Measurements from ENCODE around the gene ECI2.
A peak's percentile ranks its signal among the peaks of the same experiment; 100 is the strongest.

ECI2 gene, protein sequence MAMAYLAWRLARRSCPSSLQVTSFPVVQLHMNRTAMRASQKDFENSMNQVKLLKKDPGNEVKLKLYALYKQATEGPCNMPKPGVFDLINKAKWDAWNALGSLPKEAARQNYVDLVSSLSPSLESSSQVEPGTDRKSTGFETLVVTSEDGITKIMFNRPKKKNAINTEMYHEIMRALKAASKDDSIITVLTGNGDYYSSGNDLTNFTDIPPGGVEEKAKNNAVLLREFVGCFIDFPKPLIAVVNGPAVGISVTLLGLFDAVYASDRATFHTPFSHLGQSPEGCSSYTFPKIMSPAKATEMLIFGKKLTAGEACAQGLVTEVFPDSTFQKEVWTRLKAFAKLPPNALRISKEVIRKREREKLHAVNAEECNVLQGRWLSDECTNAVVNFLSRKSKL

DNA sequence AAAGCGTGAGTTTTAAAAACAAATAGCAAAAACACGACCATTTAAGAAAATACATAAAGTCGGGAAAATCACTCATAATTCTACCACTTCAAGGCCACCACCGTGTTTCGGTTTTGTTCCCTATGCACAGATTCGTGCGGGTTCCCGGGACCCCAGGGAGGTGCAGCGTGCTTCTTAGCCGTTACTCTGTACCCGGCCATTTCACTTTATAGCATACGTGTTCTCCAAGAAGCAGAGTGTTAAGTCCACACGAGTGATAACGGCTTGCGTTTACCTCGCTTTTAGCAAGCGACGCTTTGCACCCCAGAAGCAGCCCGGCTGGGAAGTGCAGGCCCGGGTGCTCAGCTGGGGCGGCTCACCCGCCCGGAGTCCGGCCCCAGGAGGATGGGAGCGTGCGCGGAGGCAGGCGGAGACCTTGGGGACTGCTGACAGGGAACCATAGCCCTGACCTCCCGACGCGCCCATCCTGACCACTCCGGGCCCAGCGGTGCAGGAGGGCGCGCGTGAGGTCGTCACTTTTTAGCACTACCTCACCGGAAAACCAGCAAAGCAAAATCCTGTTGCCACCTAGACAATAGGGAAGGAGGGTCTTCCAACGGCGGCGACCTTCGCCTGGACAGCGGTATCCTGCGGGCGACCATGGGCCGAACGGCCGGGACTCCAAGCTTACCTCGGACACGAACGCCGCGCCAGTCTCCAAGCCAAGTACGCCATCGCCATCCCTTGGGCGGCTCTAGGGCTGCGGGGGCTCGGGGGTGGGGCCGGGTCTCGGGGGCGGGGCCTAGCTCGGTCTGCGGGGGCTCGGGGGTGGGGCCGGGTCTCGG is at the start of gene ECI2:
ECI2 (minus strand) TSS at position 735 of the 824 bp plus-strand sequence; CDS start at position 720, 15 bp downstream.
- peak in 1 of 4 experiments; percentile 50 for DNase-seq

- no peak for DNase-seq
Measured at GRCh38 chr6:4180652-4181255, 45.4 kb upstream of the ECI2 start.

DNA sequence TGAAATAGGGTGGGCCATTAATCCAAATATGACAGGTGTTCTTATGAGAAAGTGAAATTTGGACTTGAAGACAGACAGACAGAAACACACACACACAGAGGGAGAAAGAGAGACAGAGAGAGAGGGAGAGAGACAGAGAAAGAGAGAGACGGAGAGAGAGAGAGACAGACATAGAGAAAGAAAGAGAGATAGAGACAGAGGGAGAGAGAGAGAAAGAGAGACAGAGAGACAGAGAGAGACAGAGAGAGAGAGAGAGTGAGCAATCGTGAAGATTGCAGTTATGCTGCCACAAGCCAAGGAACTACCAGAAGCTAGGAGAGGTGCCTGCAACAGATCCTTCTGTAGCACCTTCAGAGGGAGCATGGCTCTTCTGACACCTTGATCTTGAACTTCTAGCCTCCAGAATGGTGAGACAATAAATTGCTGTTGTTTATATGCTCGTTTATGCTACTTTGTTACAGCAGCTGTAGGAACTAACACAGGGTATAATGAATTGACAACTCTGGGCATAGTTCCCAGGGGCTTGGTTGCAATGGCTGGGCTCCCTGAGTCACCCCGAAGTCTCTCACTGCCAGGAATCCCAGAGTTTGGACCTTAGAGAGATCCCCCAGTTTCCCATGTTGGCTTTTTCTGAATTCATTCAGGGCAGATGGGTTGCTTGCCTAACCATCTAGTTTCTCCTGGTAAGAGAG is 44.7 kb upstream of the ECI2 start:
- DNase-seq = no peak

DNA sequence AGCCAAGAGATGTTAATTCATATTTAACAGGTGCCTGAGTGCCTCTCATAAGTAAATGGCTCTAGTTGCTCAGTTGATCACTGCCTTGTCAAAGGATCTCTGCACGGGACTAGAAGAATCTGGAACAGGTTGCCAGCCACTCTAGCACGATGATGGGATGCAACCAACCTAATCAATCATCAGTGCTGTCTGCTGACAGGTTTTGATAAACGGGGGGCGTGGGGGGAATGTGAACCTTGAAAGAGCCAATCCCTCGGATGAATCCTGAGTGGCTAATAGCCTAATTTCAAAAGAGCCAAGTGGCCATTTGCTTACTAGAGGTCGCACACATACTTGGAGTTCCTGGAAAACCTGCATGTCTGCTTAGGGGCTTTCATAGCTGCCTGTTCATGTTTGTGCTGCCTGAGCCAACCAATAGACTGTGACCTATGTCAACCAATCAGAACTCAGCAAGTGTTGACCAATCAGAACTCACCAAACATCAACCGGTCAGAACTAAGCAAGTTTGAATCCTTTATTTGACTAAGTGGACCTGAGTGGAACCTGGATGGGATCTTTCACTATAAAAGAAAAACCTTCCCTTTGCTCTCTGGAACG is 43.5 kb upstream of the ECI2 start:
- DNase-seq = no peak

DNA sequence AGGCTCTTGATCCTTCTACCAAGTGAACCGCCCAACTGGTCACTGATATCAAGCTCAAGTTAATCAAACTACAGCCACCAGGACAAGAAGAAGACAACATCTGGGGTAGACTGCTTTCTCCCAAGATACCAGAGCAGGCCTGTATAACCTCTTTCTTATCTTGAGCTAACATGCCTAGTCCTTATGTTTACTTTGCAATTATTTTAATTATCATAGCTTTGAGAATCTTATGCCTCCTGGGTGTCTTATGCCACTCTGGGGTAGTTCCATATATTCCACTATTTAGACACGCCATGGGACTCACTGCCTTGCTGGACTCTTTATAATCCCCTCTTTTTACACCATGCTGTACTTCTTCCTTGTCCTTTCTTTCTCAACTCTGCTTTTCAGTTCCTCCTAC is 41.5 kb upstream of the ECI2 start:
- DNase-seq = no peak

DNA sequence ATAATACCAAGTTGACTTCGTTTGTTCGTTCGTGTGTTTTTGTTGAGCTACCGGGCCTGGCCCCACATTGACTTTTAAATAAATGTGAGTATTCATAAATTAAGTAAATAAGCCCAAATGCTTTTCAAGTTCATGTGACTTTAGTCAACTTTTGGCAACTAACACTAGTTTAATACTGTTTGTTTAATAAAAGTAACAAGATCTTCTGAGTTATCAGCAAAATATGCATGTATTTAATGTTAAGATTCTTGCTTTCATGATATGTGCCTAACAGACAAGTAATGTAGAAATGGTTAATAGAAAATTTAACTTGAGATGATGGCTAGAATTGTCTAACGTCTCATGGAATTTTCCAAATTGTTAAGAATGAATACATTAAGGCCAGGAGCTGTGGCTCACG is 38.7 kb upstream of the ECI2 start:
- no peak for DNase-seq

- no peak for DNase-seq
Measured at GRCh38 chr6:4172368-4172767, 37.0 kb upstream of the ECI2 start.

- no peak for DNase-seq
Measured at GRCh38 chr6:4170297-4170696, 34.9 kb upstream of the ECI2 start.

DNA sequence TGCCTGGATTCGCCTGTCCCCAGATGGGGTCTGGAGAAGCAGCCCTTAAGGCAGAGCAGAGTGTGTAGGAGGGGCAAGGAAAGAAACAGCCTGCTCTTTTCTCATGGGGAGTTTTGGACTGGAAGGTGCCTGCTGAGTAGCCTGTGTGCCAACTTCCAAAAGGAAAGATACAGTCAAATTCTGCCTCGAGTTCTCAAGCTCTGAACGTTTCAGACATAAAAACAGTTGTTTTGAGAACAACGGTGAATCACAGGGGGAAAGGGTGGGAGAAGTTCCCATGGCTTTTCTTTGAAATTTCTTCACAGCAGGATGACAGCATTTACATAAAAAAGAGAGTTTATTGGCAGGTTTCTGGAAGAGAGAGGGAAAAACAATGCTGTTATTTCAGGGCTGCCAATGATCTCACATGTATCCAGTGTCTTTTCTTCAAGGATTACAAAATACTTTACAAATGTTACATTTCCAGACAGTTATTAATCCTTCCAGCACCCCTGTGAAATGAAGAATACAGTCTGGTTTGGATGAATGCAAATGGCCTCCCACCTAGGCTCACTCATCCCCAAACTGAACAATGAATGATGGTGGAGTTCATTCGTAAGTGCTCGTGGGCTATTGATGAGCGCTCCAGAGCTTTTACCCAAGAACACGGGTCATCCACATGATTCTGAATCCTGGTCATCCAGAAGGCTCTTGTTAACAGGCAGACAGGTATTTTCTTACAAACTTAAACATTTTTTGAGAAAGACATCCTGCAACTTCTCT is 33.8 kb upstream of the ECI2 start:
- no peak for DNase-seq

DNA sequence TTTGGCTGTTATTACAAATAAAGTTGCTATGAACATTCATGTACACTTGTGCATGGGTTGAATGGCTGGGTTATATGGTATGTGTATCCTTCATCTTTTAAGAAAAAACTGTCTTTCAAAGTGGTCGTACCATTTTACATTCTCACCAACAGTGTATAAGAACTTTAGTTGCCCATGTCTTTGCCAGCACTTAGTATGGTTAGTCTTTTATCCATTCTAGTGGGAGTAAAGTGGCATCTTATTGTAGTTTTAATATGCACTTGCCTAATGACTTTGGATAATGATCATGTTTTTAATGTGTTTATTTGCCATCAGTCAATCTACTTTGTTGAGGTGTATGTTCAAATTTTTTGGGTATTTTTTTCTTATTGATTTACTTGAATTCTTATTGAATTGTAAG is 32.5 kb upstream of the ECI2 start:
- no peak for DNase-seq

- no peak for DNase-seq
Measured at GRCh38 chr6:4167123-4167522, 31.7 kb upstream of the ECI2 start.

DNA sequence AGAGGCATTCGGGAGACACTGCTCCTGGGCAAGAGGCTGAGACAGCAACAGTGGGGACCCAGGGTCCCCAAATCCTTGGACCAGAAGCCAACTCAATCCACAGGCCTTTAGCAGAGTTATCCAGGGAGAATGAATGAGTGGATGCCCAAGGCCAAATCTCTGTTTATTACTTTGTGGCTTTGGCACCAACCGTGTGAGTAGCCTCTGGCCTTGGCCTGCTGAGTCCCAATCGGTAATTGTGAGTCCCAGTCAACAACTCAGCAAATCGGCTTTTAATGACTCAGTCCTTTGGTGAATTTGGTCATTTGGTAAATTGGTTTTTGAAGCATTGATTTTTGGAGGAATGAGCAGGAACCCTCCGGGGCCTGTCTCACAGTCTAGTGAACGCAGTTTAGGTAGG is 29.1 kb upstream of the ECI2 start:
- DNase-seq = no peak

DNA sequence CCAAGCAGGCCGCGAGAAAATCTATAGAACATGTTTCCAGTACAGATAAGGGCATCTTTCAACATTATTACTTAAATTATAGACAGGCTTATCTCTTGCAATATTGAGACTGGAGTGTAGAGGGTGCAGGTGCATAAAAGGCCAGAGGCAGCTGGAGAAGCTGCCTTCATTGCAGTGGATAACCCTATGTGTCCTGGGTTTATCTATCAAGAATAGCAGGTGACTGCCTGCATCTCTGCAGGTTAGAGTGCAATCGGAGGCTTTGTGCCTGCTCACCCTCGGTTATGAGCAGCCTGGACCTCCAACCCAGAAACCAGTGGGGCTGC is 28.7 kb upstream of the ECI2 start:
- no peak for DNase-seq

GRCh38 chr6:4163408-4164116 is 28.2 kb upstream of the ECI2 start:
- DNase-seq = no peak

DNA sequence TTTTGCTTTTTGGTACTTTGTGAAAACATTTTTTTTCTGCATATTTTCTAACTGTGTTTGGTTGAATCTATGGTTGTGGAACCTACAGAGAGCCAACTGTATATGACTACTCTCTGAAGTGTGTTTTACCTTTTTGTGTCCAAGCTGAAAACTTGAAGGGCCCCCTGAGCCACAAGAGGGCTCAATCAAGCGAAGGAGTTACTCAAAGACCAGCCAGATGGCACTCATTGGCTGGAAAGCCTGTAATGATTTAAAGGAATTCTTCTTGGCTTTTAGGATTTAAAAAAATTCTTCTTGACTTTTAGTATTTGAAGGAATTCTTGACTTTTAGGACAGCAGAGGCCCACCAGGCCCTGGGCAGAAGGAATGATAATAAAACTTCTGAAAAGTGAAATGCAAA is 27.0 kb upstream of the ECI2 start:
- no peak for DNase-seq

DNA sequence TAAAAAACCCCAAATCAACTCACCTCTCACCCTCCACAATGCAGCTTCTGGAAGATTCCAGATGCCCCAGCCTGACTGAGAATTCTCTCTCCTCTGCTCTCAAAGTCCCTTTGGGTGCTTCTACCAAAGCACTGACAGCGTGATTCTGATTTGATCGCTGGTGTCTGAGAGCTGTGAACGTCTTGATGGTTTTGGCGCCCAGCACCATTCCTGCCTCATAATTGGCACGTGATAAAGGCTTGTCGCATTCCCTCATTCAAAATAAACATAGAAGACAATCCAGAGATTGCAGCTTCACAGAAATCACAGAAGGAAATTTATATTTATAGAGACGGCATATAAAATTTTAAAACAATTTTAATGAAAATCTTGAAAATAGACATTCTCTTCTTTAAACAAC is 24.1 kb upstream of the ECI2 start:
- DNase-seq = no peak

DNA sequence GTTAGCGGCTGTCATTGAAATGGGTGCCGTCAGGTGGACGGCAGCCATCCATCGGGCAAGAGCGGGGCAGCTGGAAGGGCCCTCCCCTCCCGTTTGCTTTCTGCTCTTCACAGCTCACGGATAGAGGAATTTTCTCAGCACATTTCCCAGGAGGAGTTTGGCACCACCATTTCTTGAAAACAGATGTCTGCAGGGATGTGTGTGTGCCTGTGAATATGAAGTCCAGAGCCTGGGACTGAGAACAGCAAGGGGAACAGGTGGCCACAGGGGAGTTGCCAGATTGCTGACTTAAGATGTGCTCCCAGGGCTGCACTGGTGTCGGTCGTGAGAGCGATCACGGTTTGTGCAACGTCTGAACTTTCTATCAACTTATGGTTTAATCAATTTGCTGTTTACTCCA is 22.1 kb upstream of the ECI2 start:
- DNase-seq = no peak

DNA sequence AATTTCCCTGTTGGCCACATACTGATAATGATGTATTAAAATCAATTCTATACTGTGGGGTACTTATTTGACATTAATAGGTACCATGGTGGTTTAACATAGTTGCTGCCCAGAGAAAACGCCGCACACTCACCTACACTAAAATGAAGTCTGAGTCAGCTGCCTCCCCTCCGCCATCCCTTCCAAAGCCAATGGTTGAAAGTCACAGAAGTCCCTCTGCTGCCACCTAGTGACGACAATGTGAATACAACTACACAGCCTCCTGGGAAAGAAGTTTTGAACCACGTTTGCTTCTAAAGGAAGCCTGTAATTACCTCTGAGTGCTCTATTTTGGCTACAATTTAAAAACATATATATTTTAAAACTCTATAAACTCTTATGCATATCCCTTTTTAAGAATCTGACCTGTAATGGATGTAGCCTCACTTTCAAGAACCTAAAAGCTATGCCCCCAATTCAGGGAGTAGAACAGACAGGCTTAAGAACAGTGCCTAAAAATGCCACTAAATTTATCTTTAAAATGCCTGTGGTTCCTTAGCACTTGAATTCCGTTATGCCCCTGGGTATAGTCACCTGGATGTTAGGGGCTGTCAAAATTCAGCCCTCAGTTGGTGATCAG is 20.6 kb upstream of the ECI2 start:
- DNase-seq = peak; percentile 12 to 51 (median 34)

DNA sequence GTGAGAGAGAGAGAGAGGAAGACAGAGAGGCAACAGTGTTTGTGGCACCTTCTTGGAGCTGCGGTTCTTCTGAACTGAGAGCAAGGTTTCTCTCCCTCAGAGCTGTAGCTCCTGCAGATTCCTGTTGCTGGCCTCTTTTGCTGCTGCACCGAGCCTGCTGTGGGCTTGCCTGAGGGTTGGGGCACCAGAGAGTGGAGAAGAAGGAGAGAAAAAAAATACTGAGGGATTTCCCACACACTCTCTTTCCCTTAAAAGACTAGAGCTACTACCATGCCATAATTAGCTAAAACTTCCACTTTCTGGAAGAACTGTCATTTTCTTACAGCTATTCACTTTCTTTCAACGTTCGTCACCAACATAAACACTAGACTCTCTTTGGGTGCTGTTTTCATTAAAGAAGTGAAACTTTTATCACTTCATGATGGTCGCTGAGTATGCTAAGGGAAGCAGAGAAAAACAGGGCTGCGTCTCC is 18.2 kb upstream of the ECI2 start:
- DNase-seq = no peak

DNA sequence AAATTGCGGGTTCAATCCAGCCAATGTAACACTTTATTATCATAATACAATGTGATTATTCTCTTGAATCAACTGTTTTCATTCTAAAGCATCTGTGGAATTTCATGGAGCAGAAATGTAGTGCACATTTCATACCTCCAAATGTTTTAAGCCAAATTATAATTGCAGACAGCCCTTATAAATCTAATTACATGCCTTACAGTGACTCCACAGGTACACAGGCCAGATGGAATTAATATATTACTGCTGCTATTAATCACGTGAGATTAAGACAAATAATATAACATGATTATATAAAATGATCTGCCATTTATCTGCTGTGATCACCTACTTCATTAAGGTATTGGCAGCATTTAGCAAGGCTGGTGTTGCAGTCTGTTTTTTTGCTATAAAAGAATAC is 9.7 kb upstream of the ECI2 start:
- no peak for DNase-seq

- DNase-seq = no peak
Measured at GRCh38 chr6:4139272-4139671, 3.9 kb upstream of the ECI2 start.
